IMR-90 (cell line): ENCODE measurements around the gene PTPN7. TPM values are rescaled to one million over a fixed set of nuclear protein-coding genes. Genes with fewer than 3 reads are reported as not detected.

Experiments used
- ATAC-seq: fragments of 200-7000 bp; cut with Tn5 transposase; 2 replicates; pipeline ENCODE4 v1.9.1; 2020; ENCODE audit warnings: low read depth, mild to moderate bottlenecking, moderate library complexity
- BruUV-seq: library from RNA; stranded (reverse); fragments of 400-500 nt; replicated peaks from 2 replicates; lab custom pipeline; 2021; lab: Mats Ljungman, UMichigan
- CTCF ChIA-PET: fragments of 300-600 bp; formaldehyde crosslinking; extraction: SDS; loops from one replicate; lab custom pipeline; 2021; ENCODE audit warnings: antibody characterized with exemption; lab: Yijun Ruan, JAX
- POLR2A ChIA-PET: fragments of 300-600 bp; sonication (Branson Sonifier 250); formaldehyde crosslinking; loops from one replicate; lab custom pipeline; 2022; ENCODE audit warnings: antibody characterized with exemption; ENCODE audit not compliant: unreplicated experiment; lab: Charles Lee
- DNase-seq: peaks from one replicate; pipeline ENCODE4 v3.0.0; 2013
- H2AFZ ChIP-seq: replicated peaks from 2 replicates; pipeline ENCODE3; 2013; ENCODE audit warnings: low read length, mild to moderate bottlenecking; ENCODE audit not compliant: poor library complexity
- H2AK5ac ChIP-seq: 2 replicates; pipeline ENCODE4 v1.6.1; 2013; ENCODE audit warnings: low read depth, low read length, inconsistent platforms
- H2AK9ac ChIP-seq: replicated peaks from 2 replicates; pipeline ENCODE3; 2013; ENCODE audit warnings: mild to moderate bottlenecking, low read depth, low read length, moderate library complexity; ENCODE audit not compliant: poor library complexity
- H2BK120ac ChIP-seq: 2 replicates; pipeline ENCODE4 v1.6.1; 2013; ENCODE audit warnings: low read depth, low read length, inconsistent platforms
- H2BK15ac ChIP-seq: 3 replicates; pipeline ENCODE4 v1.6.1; 2013; ENCODE audit warnings: low read depth, low read length, inconsistent platforms
- H2BK20ac ChIP-seq: 2 replicates; pipeline ENCODE4 v1.6.1; 2013; ENCODE audit warnings: low read depth, mild to moderate bottlenecking, inconsistent platforms, low read length, moderate library complexity
- H2BK5ac ChIP-seq: 2 replicates; pipeline ENCODE4 v1.6.1; 2013; ENCODE audit warnings: mild to moderate bottlenecking, low read depth, low read length, inconsistent platforms; ENCODE audit not compliant: poor library complexity, severe bottlenecking
- H3K14ac ChIP-seq: replicated peaks from 2 replicates; pipeline ENCODE4 v1.6.1; 2013; ENCODE audit warnings: low read depth, low read length, inconsistent platforms
- H3K18ac ChIP-seq: 2 replicates; pipeline ENCODE4 v1.6.1; 2013; ENCODE audit warnings: low read depth, low read length, control low read depth
- H3K23ac ChIP-seq: 2 replicates; pipeline ENCODE4 v1.6.1; 2013; ENCODE audit warnings: low read depth, low read length, inconsistent platforms
- H3K27ac ChIP-seq: 2 replicates; pipeline ENCODE4 v1.5.1; 2013; ENCODE audit warnings: mild to moderate bottlenecking, control low read depth, low read length; ENCODE audit not compliant: insufficient read depth
- H3K27me3 ChIP-seq: 2 replicates; pipeline ENCODE4 v1.6.1; 2013; ENCODE audit warnings: low read length; ENCODE audit not compliant: control insufficient read depth, insufficient read depth
- H3K36me3 ChIP-seq: 2 replicates; pipeline ENCODE4 v1.6.1; 2013; ENCODE audit warnings: low read length, mixed read lengths; ENCODE audit not compliant: control insufficient read depth, insufficient read depth
- H3K4ac ChIP-seq: 2 replicates; pipeline ENCODE4 v1.6.1; 2013; ENCODE audit warnings: low read depth, low read length, inconsistent platforms
- H3K4me1 ChIP-seq: 2 replicates; pipeline ENCODE4 v1.6.1; 2013; ENCODE audit warnings: low read length, mixed read lengths; ENCODE audit not compliant: control insufficient read depth, insufficient read depth
- H3K4me2 ChIP-seq: 2 replicates; pipeline ENCODE4 v1.6.1; 2013; ENCODE audit warnings: low read depth, mild to moderate bottlenecking, control low read depth, low read length, moderate library complexity
- H3K4me3 ChIP-seq: 2 replicates; pipeline ENCODE4 v1.5.1; 2013; ENCODE audit warnings: low read depth, mild to moderate bottlenecking, control low read depth, low read length, moderate library complexity; ENCODE audit not compliant: insufficient read depth
- H3K56ac ChIP-seq: 2 replicates; pipeline ENCODE4 v1.6.1; 2013; ENCODE audit warnings: low read length, inconsistent platforms; ENCODE audit not compliant: insufficient read depth; ENCODE audit errors: extremely low read depth
- H3K79me1 ChIP-seq, 2 experiments: 2 replicates each; pipeline ENCODE4 v1.6.1; 2013; ENCODE audit warnings: low read length in 2 of 2, inconsistent platforms in 1 of 2, low read depth in 1 of 2
- H3K9ac ChIP-seq: 2 replicates; pipeline ENCODE4 v1.6.1; 2013; ENCODE audit warnings: low read depth, low read length, control low read depth
- H3K9me1 ChIP-seq: 2 replicates; pipeline ENCODE4 v1.6.1; 2013; ENCODE audit warnings: low read length, inconsistent platforms; ENCODE audit not compliant: insufficient read depth
- H3K9me3 ChIP-seq: 2 replicates; pipeline ENCODE4 v1.6.1; 2013; ENCODE audit warnings: low read length; ENCODE audit not compliant: control insufficient read depth, insufficient read depth
- H4K20me1 ChIP-seq: 2 replicates; pipeline ENCODE4 v1.6.1; 2013; ENCODE audit warnings: low read length, inconsistent platforms; ENCODE audit not compliant: insufficient read depth
- H4K5ac ChIP-seq: 2 replicates; pipeline ENCODE4 v1.6.1; 2013; ENCODE audit warnings: mild to moderate bottlenecking, low read depth, low read length, control low read depth
- H4K8ac ChIP-seq, 2 experiments: 2 replicates each; pipeline ENCODE4 v1.6.1; 2013; ENCODE audit warnings: low read depth in 2 of 2, low read length in 2 of 2, control low read depth in 1 of 2, inconsistent platforms in 1 of 2
- H4K91ac ChIP-seq: 2 replicates; pipeline ENCODE4 v1.6.1; 2013; ENCODE audit warnings: low read depth, low read length, inconsistent platforms; ENCODE audit not compliant: insufficient read depth
- CTCF ChIP-seq: conservative IDR thresholded peaks from 2 replicates; pipeline ENCODE4 v1.5.1; 2012; ENCODE audit warnings: mild to moderate bottlenecking, low read depth, low read length, improper control_type of control experiment
- WGBS, 2 experiments: methylation state at CpG; one replicate each; pipeline versions ENCODE4 v1.1.5 to v1.1.7; 2013; ENCODE audit warnings: missing lambda C conversion rate in 2 of 2; ENCODE audit not compliant: insufficient read length in 1 of 2; ENCODE audit errors: extremely low coverage in 2 of 2; 5-methylcytosine and 5-hydroxymethylcytosine counted together
- dilution Hi-C: fragments of 300-500 bp; cut with HindIII; formaldehyde crosslinking; loops from one replicate; pipeline ENCODE4 v1.14.3; 2018; ENCODE audit warnings: low sequenced_read_pairs; ENCODE audit not compliant: unreplicated experiment
- in situ Hi-C: fragments of 300-500 bp; cut with MboI; formaldehyde crosslinking; loops from 3 replicates; pipeline ENCODE4 v1.14.3; 2019; ENCODE audit warnings: low sequenced_read_pairs, inconsistent platforms, mixed read lengths
- intact Hi-C: fragments of 100-400 bp; cut with micrococcal nuclease; formaldehyde crosslinking; loops from 2 replicates; pipeline ENCODE4 v1.10.0; 2022
- polyA plus RNA-seq, 3 experiments: library from polyadenylated mRNA; depleted of rRNA; stranded (reverse); fragments of >200 nt; gene quantifications; 2 replicates each; pipeline ENCODE4 v1.2.3, GENCODE V29; 2012; ENCODE audit warnings: low replicate concordance in 1 of 3
- total RNA-seq: library from RNA; depleted of rRNA; stranded (reverse); fragments of >200 nt; gene quantifications from 2 replicates; pipeline ENCODE4 v1.2.3, GENCODE V29; 2012

Gene PTPN7
- total and polyA plus RNA-seq, 2 of the 4 experiments (the other 2 are of a cell fraction): 0.05 TPM; not detected in 1

DNA sequence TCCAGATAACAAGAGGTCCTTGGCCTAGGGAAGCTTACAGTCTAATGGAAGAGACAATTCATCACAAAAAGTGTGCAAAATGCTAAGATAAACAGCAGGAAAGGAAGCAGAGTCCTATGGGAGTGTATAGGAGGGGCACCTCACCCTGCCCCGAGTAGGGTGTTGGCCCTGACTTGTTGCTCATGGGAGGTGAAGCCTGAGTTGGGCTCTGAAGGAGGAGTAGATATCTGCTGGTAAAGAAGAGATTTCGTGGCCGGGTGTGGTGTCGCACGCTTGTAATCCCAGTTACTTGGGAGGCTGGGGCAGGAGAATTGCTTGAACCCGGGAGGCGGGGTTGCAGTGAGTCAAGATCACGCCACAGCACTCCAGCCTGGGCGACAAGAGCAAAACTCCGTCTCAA is 56.3 kb downstream of the PTPN7 start:
- POLR2A ChIA-PET: no interaction called here
- CTCF ChIA-PET: no interaction called here
- intact Hi-C loops: no loop called here

More for the DNA sequence above, 56.3 kb downstream of the PTPN7 start:
- Histone ChIP-seq H3K36me3 (no peaks in the 10 kb centered on the region), H3K4me1 (peaks cover 4% of the 10 kb centered on the region; the same call in 1 of the 2 replicates), H2AK9ac (no peak overlapping the region), H3K14ac (no peak overlapping the region), H4K91ac (no peak overlapping the region), H4K5ac (no peak overlapping the region), H2BK120ac (no peak overlapping the region), H3K56ac (no peak overlapping the region), H3K18ac (no peak overlapping the region), H2BK15ac (no peak overlapping the region), H3K79me1 (no peaks in the 10 kb centered on the region), H3K27me3 (no peaks in the 10 kb centered on the region; the same call in 1 of the 2 replicates), H2BK5ac (no peak overlapping the region), H3K27ac (no peak overlapping the region), H2AK5ac (no peak overlapping the region), H3K4ac (no peak overlapping the region), H4K8ac (no peak overlapping the region), H3K4me2 (no peak overlapping the region), H4K20me1 (no peaks in the 10 kb centered on the region), H2BK20ac (no peak overlapping the region), H3K9me1 (peaks cover 6% of the 10 kb centered on the region; the same call in 1 of the 2 replicates), H3K9me3 (no peaks in the 10 kb centered on the region), H3K4me3 (no peak overlapping the region), H2AFZ (no peak overlapping the region), H3K23ac (no peak overlapping the region), H3K9ac (no peak overlapping the region)
- 100% methylated on average over 1 of the region's 10 CpGs; no CpG with 5 or more reads in 1 of the 2 experiments for WGBS, 2 experiments
- BruUV-seq: no TSS peak
- TF ChIP-seq CTCF: no peak
- DNase-seq (no peak), ATAC-seq (no peak)
- dilution Hi-C loops (no loop called here), in situ Hi-C loops (no loop called here)
